Caco-2 (cell line): Measurements from ENCODE around the gene CDH13. TPM values are rescaled to one million over a fixed set of nuclear protein-coding genes. Genes with fewer than 3 reads are reported as not detected.

ENCODE experiments used
- BruUV-seq: library from RNA; stranded (reverse); fragments of 400-500 nt; replicated peaks from 2 replicates; lab custom pipeline; 2021; lab: Mats Ljungman, UMichigan
- CTCF ChIA-PET: fragments of 300-600 bp; sonication (Branson Sonifier 250); formaldehyde crosslinking; loops from one replicate; lab custom pipeline; 2022; ENCODE audit warnings: antibody characterized with exemption; lab: Charles Lee
- POLR2A ChIA-PET: fragments of 300-600 bp; sonication (Branson Sonifier 250); formaldehyde crosslinking; loops from one replicate; lab custom pipeline; 2022; ENCODE audit warnings: antibody characterized with exemption; lab: Charles Lee
- DNase-seq, 2 experiments: peaks; one replicate each; pipeline versions ENCODE4 v3.0.0 to v3.0.0-alpha.2; 2020 to 2022
- H3K27me3 ChIP-seq: replicated peaks from 2 replicates; pipeline ENCODE4 v1.6.0; 2011; ENCODE audit warnings: low read length; ENCODE audit not compliant: control insufficient read depth, insufficient read depth
- H3K36me3 ChIP-seq: 2 replicates; pipeline ENCODE4 v1.5.1; 2011; ENCODE audit warnings: low read length; ENCODE audit not compliant: control insufficient read depth, insufficient read depth
- H3K4me1 ChIP-seq: fragments of 250-450 bp; sonication (Bioruptor Pico); 2 replicates; pipeline ENCODE4 v1.5.1; 2020; ENCODE audit warnings: mild to moderate bottlenecking
- H3K4me3 ChIP-seq: 2 replicates; pipeline ENCODE4 v1.5.1; 2011; ENCODE audit warnings: low read depth, mild to moderate bottlenecking, control low read depth, low read length
- H3K9me3 ChIP-seq: fragments of 250-450 bp; sonication (Bioruptor Pico); 2 replicates; pipeline ENCODE4 v1.5.1; 2020; ENCODE audit warnings: mild to moderate bottlenecking, moderate library complexity
- H3K27ac Mint-ChIP-seq: one replicate; pipeline ENCODE4 v1.8.0; 2022; ENCODE audit warnings: mixed read lengths; ENCODE audit not compliant: unreplicated experiment
- H3K27me3 Mint-ChIP-seq: one replicate; pipeline ENCODE4 v1.8.0; 2022; ENCODE audit warnings: mixed read lengths; ENCODE audit not compliant: insufficient read depth, unreplicated experiment
- H3K36me3 Mint-ChIP-seq: one replicate; pipeline ENCODE4 v1.8.0; 2022; ENCODE audit warnings: mild to moderate bottlenecking, mixed read lengths; ENCODE audit not compliant: insufficient read depth, unreplicated experiment
- H3K4me1 Mint-ChIP-seq: one replicate; pipeline ENCODE4 v1.8.0; 2022; ENCODE audit warnings: low read depth, mixed read lengths; ENCODE audit not compliant: unreplicated experiment
- H3K4me3 Mint-ChIP-seq: one replicate; pipeline ENCODE4 v1.8.0; 2022; ENCODE audit warnings: mild to moderate bottlenecking, moderate library complexity, mixed read lengths; ENCODE audit not compliant: unreplicated experiment
- H3K9me3 Mint-ChIP-seq: one replicate; pipeline ENCODE4 v1.8.0; 2022; ENCODE audit warnings: mixed read lengths; ENCODE audit not compliant: unreplicated experiment
- CTCF ChIP-seq, 2 experiments: fragments of 200-600 bp in 1 of 2; IDR thresholded peaks; 1 replicate in 1 of 2; 2 replicates in 1 of 2; pipeline versions ENCODE4 v1.5.1 to v1.8.0; 2011 to 2022; ENCODE audit warnings: antibody characterized with exemption in 1 of 2, control low read depth in 1 of 2, inconsistent platforms in 1 of 2, low read depth in 1 of 2, low read length in 1 of 2, mild to moderate bottlenecking in 1 of 2, moderate library complexity in 1 of 2; ENCODE audit not compliant: insufficient read depth in 1 of 2, severe bottlenecking in 1 of 2, unreplicated experiment in 1 of 2
- intact Hi-C: fragments of 100-400 bp; cut with micrococcal nuclease; formaldehyde crosslinking; loops from one replicate; pipeline ENCODE4 v1.10.0; 2022; ENCODE audit not compliant: unreplicated experiment
- total RNA-seq: library from RNA; stranded (reverse); gene quantifications from 2 replicates; pipeline ENCODE4 v1.2.3, GENCODE V29; 2022

The CDH13 gene
- total RNA-seq, 1 experiment from 2014 or later = 2.2 TPM

GRCh38 chr16:82603784-82604411 is 22.9 kb upstream of the CDH13 start:
- no peaks in the 10 kb centered on the region for H3K36me3 Mint-ChIP-seq
- POLR2A ChIA-PET = no interaction called here

DNA sequence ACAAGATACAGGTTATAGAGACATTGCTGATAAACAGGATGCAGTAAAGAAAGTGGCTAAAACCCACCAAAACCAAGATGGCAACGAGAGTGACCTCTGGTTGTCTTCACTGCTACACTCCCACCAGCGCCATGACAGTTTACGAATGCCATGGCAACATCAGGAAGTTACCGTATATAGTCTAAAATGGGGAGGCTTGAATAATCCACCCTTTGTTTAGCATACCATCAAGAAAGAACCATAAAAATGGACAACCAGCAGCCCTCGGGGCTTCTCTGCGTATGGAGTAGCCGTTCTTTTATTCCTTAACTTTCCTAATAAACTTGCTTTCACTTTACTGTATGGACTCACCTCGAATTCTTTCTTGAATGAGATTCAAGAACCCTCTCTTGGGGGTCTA is 21.7 kb upstream of the CDH13 start:
- Mint-ChIP-seq H3K9me3 (peaks cover 8% of the 10 kb centered on the region), H3K36me3 (no peaks in the 10 kb centered on the region), H3K27me3 (no peaks in the 10 kb centered on the region), H3K27ac (no peak overlapping the region), H3K4me3 (no peak overlapping the region), H3K4me1 (peaks cover 28% of the 10 kb centered on the region)
- 0 out of 2 replicates have a peak, but pooled peaks cover 3% of the 10 kb centered on the region for H3K9me3 ChIP-seq
- TF ChIP-seq CTCF (IDR thresholded peaks at IDR 0.05; ENCODE audit: insufficient read depth in 1 of 2, low read depth in 1 of 2, low read length in 1 of 2, severe bottlenecking in 1 of 2, unreplicated experiment in 1 of 2) = no peak
- intact Hi-C loops = loop anchor here (10.0 kb wide), 1 partner anchor 610 kb away; no protein-coding TSS in a partner anchor
- no peak overlapping the region for H3K4me3 ChIP-seq
- CTCF ChIA-PET = interaction anchor here (2.1 kb wide), 1 partner anchor 26 kb away, joined by 9 read pairs; no protein-coding TSS in a partner anchor
- POLR2A ChIA-PET = no interaction called here
- no peak for DNase-seq
- peaks cover 23% of the 10 kb centered on the region for H3K4me1 ChIP-seq
- H3K36me3 ChIP-seq = no peaks in the 10 kb centered on the region
- no peaks in the 10 kb centered on the region for H3K27me3 ChIP-seq
- BruUV-seq = no TSS peak

More at GRCh38 chr16:82603784-82604411, 22.9 kb upstream of the CDH13 start:
- Mint-ChIP-seq H3K27me3 (no peaks in the 10 kb centered on the region), H3K4me3 (no peak overlapping the region), H3K4me1 (peaks cover 28% of the 10 kb centered on the region), H3K27ac (no peak overlapping the region), H3K9me3 (peaks cover 8% of the 10 kb centered on the region)
- H3K4me3 ChIP-seq = no peak overlapping the region
- CTCF ChIA-PET = interaction anchor here (0.5 to 2.1 kb wide), 5 partner anchors 11 to 192 kb away, joined by 3 to 9 read pairs (median 4); no protein-coding TSS in a partner anchor
- 0 out of 2 replicates have a peak, but pooled peaks cover 3% of the 10 kb centered on the region for H3K9me3 ChIP-seq
- intact Hi-C loops = loop anchor here (1.0 to 10.0 kb wide), 2 partner anchors 35 to 611 kb away; no protein-coding TSS in a partner anchor
- BruUV-seq = no TSS peak
- peaks cover 23% of the 10 kb centered on the region for H3K4me1 ChIP-seq
- peak; percentile 65 to 66 for DNase-seq
- H3K27me3 ChIP-seq = no peaks in the 10 kb centered on the region
- H3K36me3 ChIP-seq = no peaks in the 10 kb centered on the region
- peak; percentile 64 to 88 for TF ChIP-seq CTCF (IDR thresholded peaks at IDR 0.05; ENCODE audit: insufficient read depth in 1 of 2, low read depth in 1 of 2, low read length in 1 of 2, severe bottlenecking in 1 of 2, unreplicated experiment in 1 of 2)

DNA sequence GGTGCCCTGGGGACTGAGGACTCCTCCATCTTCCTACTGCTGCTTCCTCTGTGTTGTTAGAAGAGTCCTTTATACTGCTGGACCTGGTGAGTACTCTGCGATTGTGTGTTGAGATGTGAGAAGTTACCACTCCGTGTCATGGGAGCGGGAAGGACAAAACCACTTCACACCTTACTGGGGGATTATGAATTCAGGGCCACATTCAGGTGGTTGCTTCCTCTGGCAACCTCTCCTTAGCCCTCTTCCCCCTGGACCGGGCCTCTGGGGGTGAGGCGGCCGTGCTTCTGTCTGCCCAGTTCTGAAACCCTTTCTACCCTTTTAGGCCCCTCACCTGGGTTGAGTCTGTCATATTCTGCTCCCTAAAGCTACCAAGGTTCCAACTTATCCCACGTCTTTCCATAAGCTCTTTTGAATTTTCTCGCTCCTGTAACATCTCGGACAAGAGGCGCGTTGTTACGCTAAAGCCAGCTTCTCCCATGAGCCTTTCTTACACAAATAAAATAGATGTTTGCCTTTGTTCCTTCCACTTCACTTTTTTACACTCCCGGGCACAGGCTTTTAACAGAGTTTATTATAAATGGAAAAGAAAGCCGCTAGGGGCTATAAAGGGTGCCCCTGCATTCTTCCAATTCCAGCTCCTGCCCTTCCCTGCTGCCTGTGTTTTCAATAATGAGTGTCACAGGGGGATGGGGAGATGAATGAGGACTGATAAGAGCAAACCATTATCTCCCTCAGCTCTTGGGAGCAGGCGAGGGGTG is 20.7 kb upstream of the CDH13 start:
- ChIA-PET POLR2A (interaction anchor here (1.5 kb wide), 1 partner anchor 135 kb away, joined by 4 read pairs; no protein-coding TSS in a partner anchor), CTCF (interaction anchor here (0.7 to 1.8 kb wide), 5 partner anchors 16 to 150 kb away, joined by 3 to 5 read pairs (median 4); no protein-coding TSS in a partner anchor)
- H3K9me3 ChIP-seq = no peaks in the 10 kb centered on the region
- BruUV-seq = no TSS peak
- Mint-ChIP-seq H3K27ac (peak overlapping the region; percentile 96), H3K9me3 (peaks cover 8% of the 10 kb centered on the region), H3K4me3 (no peak overlapping the region), H3K36me3 (no peaks in the 10 kb centered on the region), H3K27me3 (no peaks in the 10 kb centered on the region), H3K4me1 (peaks cover 28% of the 10 kb centered on the region)
- H3K4me1 ChIP-seq = peaks cover 23% of the 10 kb centered on the region
- DNase-seq = peak; percentile 67 to 75
- intact Hi-C loops = loop anchor here (1.0 to 10.0 kb wide), 2 partner anchors 15 to 609 kb away; no protein-coding TSS in a partner anchor
- no peak overlapping the region for H3K4me3 ChIP-seq
- H3K27me3 ChIP-seq = no peaks in the 10 kb centered on the region
- no peak for TF ChIP-seq CTCF (IDR thresholded peaks at IDR 0.05; ENCODE audit: insufficient read depth in 1 of 2, low read depth in 1 of 2, low read length in 1 of 2, severe bottlenecking in 1 of 2, unreplicated experiment in 1 of 2)
- H3K36me3 ChIP-seq = no peaks in the 10 kb centered on the region
